HEK293T (cell line): ENCODE results near the gene OR6C76.

ENCODE experiments used
- ARNT ChIP-seq: fragments of 450-650 bp; IDR thresholded peaks from 2 replicates; pipeline ENCODE4 v1.6.1; 2017; ENCODE audit warnings: mild to moderate bottlenecking
- SUZ12 ChIP-seq: fragments of 450-650 bp; IDR thresholded peaks from 2 replicates; pipeline ENCODE4 v1.6.1; 2016; ENCODE audit warnings: mild to moderate bottlenecking

DNA sequence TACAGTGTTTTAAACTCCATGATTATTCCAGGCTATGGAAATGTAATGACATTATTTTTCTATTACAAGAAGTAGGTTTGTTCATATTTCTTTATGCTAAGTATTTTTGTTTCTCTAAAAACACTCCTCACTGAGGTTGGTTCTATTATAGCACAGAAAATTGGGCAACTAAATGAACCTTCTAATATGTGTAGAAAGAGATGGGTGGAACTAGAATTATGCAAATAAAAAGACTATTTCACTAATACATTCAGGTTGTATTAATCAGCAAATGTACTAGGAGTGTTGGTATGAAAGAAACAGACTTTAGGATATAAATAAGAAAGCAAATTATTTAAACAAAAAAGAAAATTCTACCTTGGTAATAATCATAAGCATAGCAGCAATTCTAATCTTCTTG lies 22.8 kb downstream of the OR6C76 start:
- no peak for TF ChIP-seq SUZ12
- TF ChIP-seq ARNT = no peak
